ENCODE results near the gene EFNA5.

GRCh38 chr5:107369622-107370021 is 301.1 kb downstream of the EFNA5 start:
- TF ChIP-seq, protein P1, sequence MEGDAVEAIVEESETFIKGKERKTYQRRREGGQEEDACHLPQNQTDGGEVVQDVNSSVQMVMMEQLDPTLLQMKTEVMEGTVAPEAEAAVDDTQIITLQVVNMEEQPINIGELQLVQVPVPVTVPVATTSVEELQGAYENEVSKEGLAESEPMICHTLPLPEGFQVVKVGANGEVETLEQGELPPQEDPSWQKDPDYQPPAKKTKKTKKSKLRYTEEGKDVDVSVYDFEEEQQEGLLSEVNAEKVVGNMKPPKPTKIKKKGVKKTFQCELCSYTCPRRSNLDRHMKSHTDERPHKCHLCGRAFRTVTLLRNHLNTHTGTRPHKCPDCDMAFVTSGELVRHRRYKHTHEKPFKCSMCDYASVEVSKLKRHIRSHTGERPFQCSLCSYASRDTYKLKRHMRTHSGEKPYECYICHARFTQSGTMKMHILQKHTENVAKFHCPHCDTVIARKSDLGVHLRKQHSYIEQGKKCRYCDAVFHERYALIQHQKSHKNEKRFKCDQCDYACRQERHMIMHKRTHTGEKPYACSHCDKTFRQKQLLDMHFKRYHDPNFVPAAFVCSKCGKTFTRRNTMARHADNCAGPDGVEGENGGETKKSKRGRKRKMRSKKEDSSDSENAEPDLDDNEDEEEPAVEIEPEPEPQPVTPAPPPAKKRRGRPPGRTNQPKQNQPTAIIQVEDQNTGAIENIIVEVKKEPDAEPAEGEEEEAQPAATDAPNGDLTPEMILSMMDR (IDR thresholded peaks at IDR 0.05): no peak
- TF ChIP-seq POLR2A (IDR thresholded peaks at IDR 0.05) (no peak), EP300 (IDR thresholded peaks at IDR 0.05) (no peak), POLR2AphosphoS5 (IDR thresholded peaks at IDR 0.05) (no peak)
